Measurements from ENCODE around the gene NFATC4. TPM values are rescaled to one million over a fixed set of nuclear protein-coding genes. Genes with fewer than 3 reads are reported as not detected.
"Not testable (repeated sequence)": the region's sequence is repeated elsewhere in the genome, so short reads cannot be mapped to it uniquely, and the experiment has no call there.

NFATC4 gene
- total RNA-seq, 4 donors from 2014 or later: 10.8 to 25.3 (median 12.2) TPM

- DNase-seq (ENCODE audit: low spot score in 2 of 2): no peak
- Histone ChIP-seq H3K27ac (no peak overlapping the region), H3K27me3 (no peaks in the 10 kb centered on the region), H3K36me3 (no peaks in the 10 kb centered on the region), H3K4me1 (no peaks in the 10 kb centered on the region), H3K9me3 (no peaks in the 10 kb centered on the region), H3K4me3 (no peak overlapping the region)
- 75% methylated on average over 5 of the region's 5 CpGs for WGBS
- TF ChIP-seq EP300 (IDR thresholded peaks at IDR 0.05) (no peak), POLR2AphosphoS5 (IDR thresholded peaks at IDR 0.05) (no peak), POLR2A (IDR thresholded peaks at IDR 0.05) (no peak), CTCF (IDR thresholded peaks at IDR 0.05) (no peak)
These were observed 18.2 kb upstream of the NFATC4 start for GRCh38 chr14:24349742-24350141.

GRCh38 chr14:24351517-24351916 is 16.5 kb upstream of the NFATC4 start:
- H3K27me3 ChIP-seq: no peaks in the 10 kb centered on the region
- H3K36me3 ChIP-seq: no peaks in the 10 kb centered on the region
- DNase-seq (ENCODE audit: low spot score in 2 of 2): no peak
- TF ChIP-seq CTCF (IDR thresholded peaks at IDR 0.05): no peak
- TF ChIP-seq POLR2AphosphoS5 (IDR thresholded peaks at IDR 0.05): no peak
- TF ChIP-seq POLR2A (IDR thresholded peaks at IDR 0.05): no peak
- TF ChIP-seq EP300 (IDR thresholded peaks at IDR 0.05): no peak
- H3K4me3 ChIP-seq: no peak overlapping the region
- no peaks in the 10 kb centered on the region for H3K4me1 ChIP-seq
- no peak overlapping the region for H3K27ac ChIP-seq
- no peaks in the 10 kb centered on the region for H3K9me3 ChIP-seq
- 38% methylated on average over 4 of the region's 4 CpGs for WGBS

- DNase-seq (ENCODE audit: low spot score in 2 of 2): no peak
- WGBS: 68% methylated on average over 5 of the region's 5 CpGs
These were observed 14.2 kb upstream of the NFATC4 start for GRCh38 chr14:24353559-24354481.

GRCh38 chr14:24354482-24354825 is 13.5 kb upstream of the NFATC4 start:
- not testable (repeated sequence) for H3K4me3 ChIP-seq; H3K27me3 ChIP-seq; H3K36me3 ChIP-seq; DNase-seq (ENCODE audit: low spot score in 2 of 2); H3K9me3 ChIP-seq; H3K4me1 ChIP-seq
- 81% methylated on average over 3 of the region's 3 CpGs for WGBS
- peak overlapping the region; percentile 40 for H3K27ac ChIP-seq

More at GRCh38 chr14:24353559-24354481, 14.2 kb upstream of the NFATC4 start:
- no peak for TF ChIP-seq CTCF (IDR thresholded peaks at IDR 0.05)
- no peaks in the 10 kb centered on the region for H3K36me3 ChIP-seq
- no peaks in the 10 kb centered on the region for H3K9me3 ChIP-seq
- peak overlapping the region; percentile 40 for H3K27ac ChIP-seq
- H3K27me3 ChIP-seq: no peaks in the 10 kb centered on the region
- H3K4me3 ChIP-seq: no peak overlapping the region
- no peaks in the 10 kb centered on the region for H3K4me1 ChIP-seq

GRCh38 chr14:24355009-24355408 is 13.0 kb upstream of the NFATC4 start:
- Histone ChIP-seq H3K27ac (no peak overlapping the region), H3K36me3 (no peaks in the 10 kb centered on the region), H3K4me1 (no peaks in the 10 kb centered on the region), H3K9me3 (no peaks in the 10 kb centered on the region), H3K4me3 (no peak overlapping the region), H3K27me3 (no peaks in the 10 kb centered on the region)
- no peak for TF ChIP-seq CTCF (IDR thresholded peaks at IDR 0.05)
- no peak for TF ChIP-seq POLR2A (IDR thresholded peaks at IDR 0.05)
- TF ChIP-seq POLR2AphosphoS5 (IDR thresholded peaks at IDR 0.05): no peak
- TF ChIP-seq EP300 (IDR thresholded peaks at IDR 0.05): no peak
- DNase-seq (ENCODE audit: low spot score in 2 of 2): no peak
- 87% methylated on average over 7 of the region's 7 CpGs for WGBS
